ENCODE measurements around the gene ADARB1.

DNA sequence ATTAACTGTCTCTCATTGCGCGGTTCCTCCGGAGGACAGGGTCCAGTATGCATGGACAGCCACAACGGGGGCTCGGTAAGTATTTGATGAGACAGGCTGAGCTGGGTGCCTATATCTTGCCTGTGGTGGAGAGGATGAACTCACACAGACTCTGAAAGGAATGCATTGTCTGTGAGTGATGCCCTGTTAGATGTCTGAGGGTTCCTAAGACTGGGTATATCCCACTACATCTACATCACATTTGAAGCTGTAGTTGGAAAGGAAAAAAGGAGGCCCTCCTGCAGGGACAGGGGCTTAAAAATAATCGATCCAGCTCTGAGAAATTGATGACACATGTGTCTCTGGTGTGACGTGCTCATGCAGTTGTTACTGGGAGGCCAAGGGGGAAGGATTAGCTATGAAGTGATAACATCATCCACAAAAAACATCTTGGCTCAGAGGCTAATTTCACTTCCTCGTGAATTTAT is 1.9 kb downstream of the ADARB1 start:
- TF ChIP-seq, protein P1, sequence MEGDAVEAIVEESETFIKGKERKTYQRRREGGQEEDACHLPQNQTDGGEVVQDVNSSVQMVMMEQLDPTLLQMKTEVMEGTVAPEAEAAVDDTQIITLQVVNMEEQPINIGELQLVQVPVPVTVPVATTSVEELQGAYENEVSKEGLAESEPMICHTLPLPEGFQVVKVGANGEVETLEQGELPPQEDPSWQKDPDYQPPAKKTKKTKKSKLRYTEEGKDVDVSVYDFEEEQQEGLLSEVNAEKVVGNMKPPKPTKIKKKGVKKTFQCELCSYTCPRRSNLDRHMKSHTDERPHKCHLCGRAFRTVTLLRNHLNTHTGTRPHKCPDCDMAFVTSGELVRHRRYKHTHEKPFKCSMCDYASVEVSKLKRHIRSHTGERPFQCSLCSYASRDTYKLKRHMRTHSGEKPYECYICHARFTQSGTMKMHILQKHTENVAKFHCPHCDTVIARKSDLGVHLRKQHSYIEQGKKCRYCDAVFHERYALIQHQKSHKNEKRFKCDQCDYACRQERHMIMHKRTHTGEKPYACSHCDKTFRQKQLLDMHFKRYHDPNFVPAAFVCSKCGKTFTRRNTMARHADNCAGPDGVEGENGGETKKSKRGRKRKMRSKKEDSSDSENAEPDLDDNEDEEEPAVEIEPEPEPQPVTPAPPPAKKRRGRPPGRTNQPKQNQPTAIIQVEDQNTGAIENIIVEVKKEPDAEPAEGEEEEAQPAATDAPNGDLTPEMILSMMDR (IDR thresholded peaks at IDR 0.05) = no peak
- TF ChIP-seq POLR2A (IDR thresholded peaks at IDR 0.05) = no peak
- TF ChIP-seq EP300 (IDR thresholded peaks at IDR 0.05) = no peak

All from ovary (tissue), 3 donors.